Endothelial cell of hepatic sinusoid (primary cell): ENCODE results near the gene FRYL.
"Not testable (repeated sequence)": the region's sequence is repeated elsewhere in the genome, so short reads cannot be mapped to it uniquely, and the experiment has no call there.

Experiments used
- in situ Hi-C: cut with HindIII; loops from 2 replicates; pipeline ENCODE4 v1.10.0; 2017; ENCODE audit warnings: low sequenced_read_pairs

The FRYL gene

GRCh38 chr4:48704091-48704802 lies 75.8 kb downstream of the FRYL start:
- in situ Hi-C loops = loop anchor here (5.0 kb wide), 1 partner anchor 78 kb away; the partner anchor contains the start of gene FRYL

GRCh38 chr4:48699475-48699874 lies 80.6 kb downstream of the FRYL start:
- in situ Hi-C loops = no loop called here

- in situ Hi-C loops = no loop called here
Observed at GRCh38 chr4:48698029-48698971, 81.8 kb downstream of the FRYL start.

GRCh38 chr4:48697516-48697915 lies 82.6 kb downstream of the FRYL start:
- in situ Hi-C loops = not testable (repeated sequence)

- in situ Hi-C loops = no loop called here
Observed at GRCh38 chr4:48694824-48695223, 85.3 kb downstream of the FRYL start.

GRCh38 chr4:48693856-48694574 lies 86.1 kb downstream of the FRYL start:
- in situ Hi-C loops = no loop called here

- in situ Hi-C loops = no loop called here
Observed at GRCh38 chr4:48692897-48693296, 87.2 kb downstream of the FRYL start.

- in situ Hi-C loops = no loop called here
Observed at GRCh38 chr4:48692044-48692443, 88.0 kb downstream of the FRYL start.

GRCh38 chr4:48688953-48689352 lies 91.1 kb downstream of the FRYL start:
- in situ Hi-C loops = no loop called here

GRCh38 chr4:48687313-48688051 lies 92.6 kb downstream of the FRYL start:
- in situ Hi-C loops = no loop called here

GRCh38 chr4:48686369-48686768 lies 93.7 kb downstream of the FRYL start:
- in situ Hi-C loops = no loop called here

- in situ Hi-C loops = no loop called here
Observed at GRCh38 chr4:48683784-48684666, 96.1 kb downstream of the FRYL start.

GRCh38 chr4:48682870-48683269 lies 97.2 kb downstream of the FRYL start:
- in situ Hi-C loops = not testable (repeated sequence)

- in situ Hi-C loops = no loop called here
Observed at GRCh38 chr4:48681856-48682255, 98.2 kb downstream of the FRYL start.

GRCh38 chr4:48680848-48681568 lies 99.1 kb downstream of the FRYL start:
- in situ Hi-C loops = no loop called here

GRCh38 chr4:48673537-48673936 lies 106.5 kb downstream of the FRYL start:
- in situ Hi-C loops = no loop called here

GRCh38 chr4:48670587-48670986 lies 109.5 kb downstream of the FRYL start:
- in situ Hi-C loops = no loop called here

GRCh38 chr4:48669086-48669485 lies 111.0 kb downstream of the FRYL start:
- in situ Hi-C loops = no loop called here
